ENCODE results near the gene SH3BP5.

The SH3BP5 gene

DNA sequence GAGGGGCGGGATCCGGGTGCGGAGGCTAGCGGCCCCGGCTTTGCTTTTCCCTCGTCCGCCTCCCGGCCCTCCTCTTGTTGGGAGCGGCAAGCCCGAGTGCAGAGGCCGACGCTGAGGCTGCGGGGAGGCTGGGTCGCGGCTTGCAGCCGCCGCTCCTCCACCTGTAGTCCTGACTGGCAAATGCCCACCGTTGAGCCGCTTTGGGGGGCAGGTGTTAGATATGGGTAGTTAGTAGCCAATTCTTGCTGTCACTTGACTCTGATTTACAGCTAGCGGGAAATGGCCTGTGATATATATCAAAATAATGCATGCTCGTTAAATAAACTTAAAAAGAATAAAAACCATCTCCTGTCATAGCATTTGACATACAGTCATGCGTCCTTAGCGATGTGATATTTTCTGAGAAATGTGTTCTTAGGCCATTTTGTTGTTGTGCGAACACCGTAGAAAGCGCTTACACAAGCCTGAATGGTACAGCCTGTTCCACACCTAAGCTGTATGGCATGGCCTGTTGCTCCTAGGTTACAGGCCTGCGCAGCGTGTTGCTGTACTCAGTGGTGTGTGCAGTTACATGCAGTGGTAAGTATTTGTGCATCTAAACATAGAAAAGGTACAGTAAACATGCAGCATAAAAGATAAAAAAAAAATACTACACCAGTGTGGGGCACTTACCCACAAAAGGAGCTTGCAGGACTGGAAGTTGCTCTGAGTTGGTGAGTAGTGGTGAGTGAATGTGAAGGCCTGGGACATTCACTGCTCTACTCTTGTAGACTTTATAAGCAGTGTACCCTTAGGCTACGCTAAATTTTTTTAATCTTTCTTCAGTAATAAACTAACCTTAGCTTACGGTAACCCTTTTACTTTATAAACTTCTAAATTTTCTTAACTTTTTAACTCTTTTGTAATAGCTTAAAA, 125.5 kb downstream of the SH3BP5 start:
- DNase-seq (ENCODE audit: low read depth in 4 of 4, low spot score in 1 of 4): peak in 1 of 4 experiments; percentile 36

DNA sequence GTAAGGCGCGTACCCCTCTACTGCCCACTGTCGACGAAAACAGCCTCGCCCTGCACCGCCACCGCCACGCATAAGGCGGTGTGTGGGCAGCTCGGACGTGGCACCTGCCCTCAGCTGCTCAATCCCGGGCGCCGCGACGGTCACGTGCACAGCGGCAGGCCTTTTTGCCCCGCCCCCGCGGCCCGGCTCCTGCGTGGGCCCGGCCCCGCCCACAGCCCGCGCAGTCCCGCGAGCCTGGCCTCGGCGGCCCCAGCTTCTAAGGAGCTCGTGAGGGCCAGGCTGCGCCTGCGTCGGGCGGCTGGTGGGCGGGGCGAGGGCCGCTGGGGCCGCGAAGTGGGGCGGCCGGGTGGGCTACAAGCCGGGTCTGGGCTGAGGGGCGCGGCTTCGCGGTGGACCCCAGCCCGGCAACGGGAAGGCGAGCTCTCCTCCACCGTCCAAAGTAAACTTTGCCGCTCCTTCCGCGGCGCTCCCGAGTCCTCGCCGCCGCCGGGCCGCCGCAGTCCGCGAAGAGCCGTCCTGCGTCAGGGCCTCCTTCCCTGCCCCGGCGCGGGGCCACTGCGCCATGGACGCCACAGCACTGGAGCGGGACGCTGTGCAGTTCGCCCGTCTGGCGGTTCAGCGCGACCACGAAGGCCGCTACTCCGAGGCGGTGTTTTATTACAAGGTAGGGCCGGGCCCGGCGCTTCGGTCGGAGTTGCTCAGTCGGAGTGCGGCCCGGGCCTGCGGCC, 126.3 kb downstream of the SH3BP5 start, which contains the start of gene CAPN7:
Gene CAPN7, plus strand, starts transcription at position 313 of the 728 bp plus-strand sequence. Its CDS starts 250 bp downstream, at position 563.
- DNase-seq (ENCODE audit: low read depth in 4 of 4, low spot score in 1 of 4): peak; percentile 74 to 95 (median 89)

DNA sequence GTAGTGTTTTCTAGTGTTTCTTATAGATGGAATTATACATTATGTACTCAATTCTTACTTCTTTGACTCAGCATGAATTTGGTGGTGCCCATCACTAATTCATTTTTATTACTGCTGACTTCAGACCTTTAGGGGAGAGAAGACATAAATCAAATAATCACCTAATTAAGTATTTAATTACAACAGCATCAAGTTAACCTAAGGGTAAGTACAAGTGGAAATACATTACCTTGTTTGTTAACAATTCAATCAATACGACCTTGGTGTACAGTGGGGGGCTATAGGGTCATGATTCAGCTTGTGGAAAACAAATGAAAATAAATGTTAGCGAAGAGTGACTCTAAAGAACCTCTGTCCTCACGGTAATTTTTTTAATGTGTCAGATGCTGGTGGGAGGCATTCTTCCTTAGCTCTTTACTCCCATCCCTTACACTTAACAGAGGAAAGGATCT, 126.9 kb downstream of the SH3BP5 start:
- no peak for DNase-seq (ENCODE audit: low read depth in 4 of 4, low spot score in 1 of 4)

Data from stimulated activated CD4-positive, alpha-beta T cell treated with anti-CD3 and anti-CD28 coated beads, Interleukin-1b, Interleukin-23, amount 100 ng/mL, for 24 hours (primary cell).